ENCODE results near the gene AGBL4. TPM values are rescaled to one million over a fixed set of nuclear protein-coding genes. Genes with fewer than 3 reads are reported as not detected.
A peak's percentile ranks its signal among the peaks of the same experiment; 100 is the strongest.

The AGBL4 gene
- total and polyA plus RNA-seq, 9 of the 15 experiments (the other 6 are each of a cell fraction or from before 2014, with no cell fraction given), result 0.11 TPM; not detected in 7

DNA sequence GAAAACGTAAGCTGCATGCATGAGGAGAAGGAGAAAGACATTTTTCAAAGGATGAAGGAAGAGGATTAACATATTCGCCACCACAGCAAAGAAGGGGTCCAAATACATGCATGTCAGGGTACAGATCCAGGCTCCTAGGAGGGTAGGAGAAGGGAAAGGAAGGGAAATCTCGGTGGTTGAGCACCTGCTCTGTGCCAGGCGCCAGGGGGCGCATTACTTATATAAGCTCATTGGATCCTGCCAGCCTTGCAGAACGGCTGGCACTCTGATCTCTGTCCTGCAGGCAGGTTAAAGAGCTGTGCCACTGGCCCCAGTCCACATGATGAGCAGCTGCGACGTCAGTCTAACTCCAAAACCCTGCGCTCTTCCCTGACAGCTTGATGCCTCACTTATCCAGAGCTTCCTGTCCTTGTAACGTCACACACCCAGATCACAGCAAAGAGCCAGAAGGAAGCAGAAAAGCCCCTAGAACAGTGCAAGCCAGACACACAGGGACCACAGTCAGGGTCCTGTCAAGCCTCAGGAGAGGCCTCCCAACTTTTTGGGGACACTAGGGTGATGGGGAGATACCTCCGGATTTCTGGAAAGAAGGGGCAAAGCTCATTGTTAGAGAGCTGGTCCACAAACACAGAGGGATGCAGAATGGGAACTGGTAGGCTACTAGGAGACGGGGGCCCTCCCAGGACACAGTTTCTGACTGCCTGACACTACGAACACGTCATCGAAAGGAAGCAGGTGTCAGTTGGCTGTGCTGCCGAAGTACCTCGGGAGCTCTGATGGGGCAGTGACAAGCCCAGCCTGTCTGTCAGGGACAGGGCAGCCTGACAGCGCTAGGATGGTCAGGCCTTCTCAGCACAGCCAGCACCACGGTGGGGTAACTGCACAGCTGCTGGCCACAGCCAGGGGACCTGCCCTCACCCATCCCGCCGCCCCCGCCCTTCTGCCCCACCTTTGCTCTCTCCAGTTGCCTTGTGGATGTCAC, 1346.2 kb downstream of the AGBL4 start:
- TF ChIP-seq RAD21 (CRISPR knock-in tag; conservative IDR thresholded peaks at IDR 0.05 in 1 of 2, IDR thresholded peaks at IDR 0.05 in 1 of 2), result peak in 1 of 2 experiments; percentile 51; a peak in 2 of 4 replicates
- no peak for TF ChIP-seq MAFF (IDR thresholded peaks at IDR 0.05; ENCODE audit: low read length)
- TF ChIP-seq, protein P1, sequence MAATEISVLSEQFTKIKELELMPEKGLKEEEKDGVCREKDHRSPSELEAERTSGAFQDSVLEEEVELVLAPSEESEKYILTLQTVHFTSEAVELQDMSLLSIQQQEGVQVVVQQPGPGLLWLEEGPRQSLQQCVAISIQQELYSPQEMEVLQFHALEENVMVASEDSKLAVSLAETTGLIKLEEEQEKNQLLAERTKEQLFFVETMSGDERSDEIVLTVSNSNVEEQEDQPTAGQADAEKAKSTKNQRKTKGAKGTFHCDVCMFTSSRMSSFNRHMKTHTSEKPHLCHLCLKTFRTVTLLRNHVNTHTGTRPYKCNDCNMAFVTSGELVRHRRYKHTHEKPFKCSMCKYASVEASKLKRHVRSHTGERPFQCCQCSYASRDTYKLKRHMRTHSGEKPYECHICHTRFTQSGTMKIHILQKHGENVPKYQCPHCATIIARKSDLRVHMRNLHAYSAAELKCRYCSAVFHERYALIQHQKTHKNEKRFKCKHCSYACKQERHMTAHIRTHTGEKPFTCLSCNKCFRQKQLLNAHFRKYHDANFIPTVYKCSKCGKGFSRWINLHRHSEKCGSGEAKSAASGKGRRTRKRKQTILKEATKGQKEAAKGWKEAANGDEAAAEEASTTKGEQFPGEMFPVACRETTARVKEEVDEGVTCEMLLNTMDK (IDR thresholded peaks at IDR 0.05; ENCODE audit: borderline replicate concordance, insufficient read depth, low read depth, low read length, poor library complexity, severe bottlenecking), result peak; percentile 58
- TF ChIP-seq SMC3 (conservative IDR thresholded peaks at IDR 0.05; ENCODE audit: insufficient read depth, low read depth, low read length), result peak; percentile 54
- peak; percentile 46 to 69 (median 61) for TF ChIP-seq CTCF (IDR thresholded peaks at IDR 0.05 in 2 of 3, conservative IDR thresholded peaks at IDR 0.05 in 1 of 3; ENCODE audit: insufficient read depth in 2 of 3, low read depth in 1 of 3, low read length in 3 of 3)
- TF ChIP-seq KLF16 (IDR thresholded peaks at IDR 0.05), result 0 out of 2 replicates have a peak, but pooled peaks have one; percentile 14
- no peak for TF ChIP-seq XRCC5 (IDR thresholded peaks at IDR 0.05; ENCODE audit: low read depth, low read length)
- H3K9me3 ChIP-seq (replicated peaks; ENCODE audit: control insufficient read depth, insufficient read depth, low read depth, low read length), result no peaks in the 10 kb centered on the region
- H3K27ac ChIP-seq (ENCODE audit: extremely low read depth, low read depth, low read length), result no peak overlapping the region
- FAIRE-seq (peak; percentile 78), ATAC-seq (peak; percentile 87), DNase-seq (ENCODE audit: extremely low read depth in 1 of 4, low spot score in 3 of 4) (peak; percentile 35 to 69 (median 46))
- no peaks in the 10 kb centered on the region for H3K27me3 ChIP-seq (ENCODE audit: control insufficient read depth in 2 of 2, insufficient read depth in 2 of 2, low read length in 2 of 2)
- no peaks in the 10 kb centered on the region for H3K36me3 ChIP-seq (ENCODE audit: control insufficient read depth, insufficient read depth, low read length)
- H3K4me3 ChIP-seq, result no peak overlapping the region
- no peaks in the 10 kb centered on the region for H3K9me1 ChIP-seq (ENCODE audit: control insufficient read depth, insufficient read depth, low read length)
- POLR2A ChIA-PET, result interaction anchor here (0.6 to 0.9 kb wide), 3 partner anchors 10 to 140 kb away, joined by 3 read pairs; no protein-coding TSS in a partner anchor
- H3K4me2 ChIP-seq (ENCODE audit: insufficient read depth, low read length), result no peak overlapping the region
- in situ Hi-C loops (cut with MboI) (loop anchor here (10.0 kb wide), 1 partner anchor 1667 kb away; no protein-coding TSS in a partner anchor), intact Hi-C loops (cut with micrococcal nuclease) (loop anchor here (1.0 kb wide), 1 partner anchor 1671 kb away; no protein-coding TSS in a partner anchor)
- H3K79me2 ChIP-seq (ENCODE audit: control insufficient read depth, insufficient read depth, low read length), result no peaks in the 10 kb centered on the region
- no TSS peak for BruUV-seq (replicated peaks)
- no peak overlapping the region for H2AFZ ChIP-seq (ENCODE audit: low read depth, low read length)
- no peaks in the 10 kb centered on the region for H3K4me1 ChIP-seq (replicated peaks in 1 of 2; ENCODE audit: control insufficient read depth in 2 of 2, insufficient read depth in 2 of 2, low read length in 2 of 2)
- no peaks in the 10 kb centered on the region for H4K20me1 ChIP-seq (replicated peaks; ENCODE audit: control insufficient read depth, insufficient read depth, low read length)
- no peak overlapping the region; a peak in 1 of 4 replicates for H3K9ac ChIP-seq (ENCODE audit: insufficient read depth in 1 of 2, low read depth in 2 of 2, low read length in 2 of 2)
- CTCF ChIA-PET (ENCODE audit: low intra/inter-chr PET ratio), result interaction anchor here (0.9 kb wide), 1 partner anchor 1656 kb away, joined by 6 read pairs; no protein-coding TSS in a partner anchor
- WGBS (ENCODE audit: insufficient coverage, low coverage, missing lambda C conversion rate), result 3% methylated on average over 19 of the region's 22 CpGs
